ENCODE measurements around the gene KCNH4.

- TF ChIP-seq EZH2 (IDR thresholded peaks at IDR 0.05; ENCODE audit: borderline replicate concordance, insufficient read depth, low read depth, low read length, poor library complexity, severe bottlenecking): no peak
- TF ChIP-seq CTCF (IDR thresholded peaks at IDR 0.05): no peak
These were observed 49.3 kb upstream of the KCNH4 start for GRCh38 chr17:42230225-42230624.

All from B cell (primary cell).